ENCODE measurements around the gene CASR. TPM values are rescaled to one million over a fixed set of nuclear protein-coding genes. Genes with fewer than 3 reads are reported as not detected.

CASR gene
- total RNA-seq, 2 experiments from 2014 or later = 0.04 TPM; not detected in 1

DNA sequence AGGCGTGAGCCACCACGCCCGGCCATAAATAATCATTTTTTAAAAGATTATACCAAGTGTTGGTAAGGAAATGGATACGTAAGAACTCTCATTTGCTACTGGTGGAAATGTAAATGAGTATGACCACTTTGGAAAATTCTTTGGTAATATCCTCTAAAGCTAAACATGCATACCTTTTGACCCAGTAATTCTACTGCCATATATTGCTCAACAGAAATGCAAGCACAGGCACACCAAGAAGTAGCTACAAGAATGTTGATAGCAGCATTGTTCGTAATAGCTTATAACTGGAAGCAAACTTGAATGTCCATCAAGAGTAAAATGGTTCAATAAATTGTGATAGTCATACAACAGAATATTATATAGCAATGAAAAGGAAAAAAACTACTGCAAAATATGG, 4.8 kb upstream of the CASR start:
- no peak for DNase-seq (ENCODE audit: low spot score)
- Histone ChIP-seq H2AFZ (ENCODE audit: low read length) (no peak overlapping the region), H3K9me2 (ENCODE audit: insufficient read depth, low read length) (no peaks in the 10 kb centered on the region), H3K27ac (ENCODE audit: low read depth, low read length, poor library complexity, severe bottlenecking) (no peak overlapping the region), H4K20me1 (ENCODE audit: insufficient read depth, low read length) (no peaks in the 10 kb centered on the region), H3K4me1 (ENCODE audit: insufficient read depth, low read length, poor library complexity, severe bottlenecking) (no peaks in the 10 kb centered on the region), H3K36me3 (ENCODE audit: insufficient read depth, low read length) (no peaks in the 10 kb centered on the region), H3K4me2 (ENCODE audit: low read length) (no peak overlapping the region), H3K4me3 (ENCODE audit: low read depth, low read length, poor library complexity, severe bottlenecking) (no peak overlapping the region), H3K9me3 (ENCODE audit: low read length) (no peaks in the 10 kb centered on the region), H3K79me2 (ENCODE audit: insufficient read depth, low read depth, low read length) (no peaks in the 10 kb centered on the region)
- ChIA-PET POLR2A (interaction anchor here (0.6 kb wide), 1 partner anchor 51 kb away, joined by 5 read pairs; no protein-coding TSS in a partner anchor), CTCF (ENCODE audit: unreplicated experiment) (no interaction called here)
- no TSS peak for BruUV-seq (replicated peaks)
- intact Hi-C loops (cut with micrococcal nuclease; ENCODE audit: unreplicated experiment) = no loop called here
- TF ChIP-seq, protein P1, sequence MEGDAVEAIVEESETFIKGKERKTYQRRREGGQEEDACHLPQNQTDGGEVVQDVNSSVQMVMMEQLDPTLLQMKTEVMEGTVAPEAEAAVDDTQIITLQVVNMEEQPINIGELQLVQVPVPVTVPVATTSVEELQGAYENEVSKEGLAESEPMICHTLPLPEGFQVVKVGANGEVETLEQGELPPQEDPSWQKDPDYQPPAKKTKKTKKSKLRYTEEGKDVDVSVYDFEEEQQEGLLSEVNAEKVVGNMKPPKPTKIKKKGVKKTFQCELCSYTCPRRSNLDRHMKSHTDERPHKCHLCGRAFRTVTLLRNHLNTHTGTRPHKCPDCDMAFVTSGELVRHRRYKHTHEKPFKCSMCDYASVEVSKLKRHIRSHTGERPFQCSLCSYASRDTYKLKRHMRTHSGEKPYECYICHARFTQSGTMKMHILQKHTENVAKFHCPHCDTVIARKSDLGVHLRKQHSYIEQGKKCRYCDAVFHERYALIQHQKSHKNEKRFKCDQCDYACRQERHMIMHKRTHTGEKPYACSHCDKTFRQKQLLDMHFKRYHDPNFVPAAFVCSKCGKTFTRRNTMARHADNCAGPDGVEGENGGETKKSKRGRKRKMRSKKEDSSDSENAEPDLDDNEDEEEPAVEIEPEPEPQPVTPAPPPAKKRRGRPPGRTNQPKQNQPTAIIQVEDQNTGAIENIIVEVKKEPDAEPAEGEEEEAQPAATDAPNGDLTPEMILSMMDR (conservative IDR thresholded peaks at IDR 0.05; ENCODE audit: low read length) = no peak

DNA sequence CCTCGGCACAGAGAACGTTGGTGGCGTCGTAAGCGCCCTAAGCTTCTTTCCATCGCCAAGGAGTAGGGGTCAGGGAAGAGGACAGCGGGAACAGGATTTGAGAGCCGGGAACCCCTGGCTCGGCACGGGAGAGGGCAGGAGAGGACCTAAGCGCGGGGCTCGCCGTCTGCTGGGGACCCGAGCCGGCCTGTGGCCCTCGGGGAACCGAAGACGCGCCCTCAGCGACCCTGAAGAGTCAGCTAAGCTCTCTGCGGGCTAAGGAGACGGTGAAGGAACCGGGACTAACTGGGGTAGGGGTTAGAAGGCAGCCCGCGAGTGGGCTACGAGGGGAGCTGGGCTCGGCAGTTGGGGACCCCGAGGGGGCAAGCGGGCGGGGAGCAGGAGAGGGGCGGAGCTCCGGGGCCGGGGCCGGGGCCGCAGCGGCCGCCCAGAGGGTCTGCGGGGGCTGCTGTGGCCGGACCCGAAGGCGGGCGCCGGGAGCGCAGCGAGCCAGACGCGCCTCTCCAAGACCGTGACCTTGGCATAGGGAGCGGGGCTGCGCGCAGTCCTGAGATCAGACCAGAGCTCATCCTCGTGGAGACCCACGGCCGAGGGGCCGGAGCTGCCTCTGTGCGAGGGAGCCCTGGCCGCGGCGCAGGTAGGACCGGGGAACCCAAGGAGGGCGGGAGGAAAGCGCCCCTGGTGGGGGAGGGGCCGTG, 574 bp downstream of the CASR start:
- Histone ChIP-seq H4K20me1 (ENCODE audit: insufficient read depth, low read length) (no peaks in the 10 kb centered on the region), H2AFZ (ENCODE audit: low read length) (no peak overlapping the region), H3K4me2 (ENCODE audit: low read length) (no peak overlapping the region), H3K36me3 (ENCODE audit: insufficient read depth, low read length) (no peaks in the 10 kb centered on the region), H3K79me2 (ENCODE audit: insufficient read depth, low read depth, low read length) (no peaks in the 10 kb centered on the region), H3K9me3 (ENCODE audit: low read length) (no peaks in the 10 kb centered on the region), H3K9me2 (ENCODE audit: insufficient read depth, low read length) (no peaks in the 10 kb centered on the region), H3K4me3 (ENCODE audit: low read depth, low read length, poor library complexity, severe bottlenecking) (no peak overlapping the region), H3K27ac (ENCODE audit: low read depth, low read length, poor library complexity, severe bottlenecking) (no peak overlapping the region), H3K4me1 (ENCODE audit: insufficient read depth, low read length, poor library complexity, severe bottlenecking) (no peaks in the 10 kb centered on the region)
- TF ChIP-seq, protein P1 (conservative IDR thresholded peaks at IDR 0.05; ENCODE audit: low read length) = no peak
- TF ChIP-seq EZH2phosphoT487 (IDR thresholded peaks at IDR 0.05; ENCODE audit: borderline replicate concordance, low read depth, low read length) = no peak
- no peak for DNase-seq (ENCODE audit: low spot score)
- ChIA-PET POLR2A (interaction anchor here (0.6 kb wide), 1 partner anchor 254 kb away, joined by 3 read pairs; no protein-coding TSS in a partner anchor), CTCF (ENCODE audit: unreplicated experiment) (no interaction called here)
- BruUV-seq (replicated peaks) = no TSS peak
- intact Hi-C loops (cut with micrococcal nuclease; ENCODE audit: unreplicated experiment) = no loop called here

- DNase-seq (ENCODE audit: low spot score) = no peak
- Histone ChIP-seq H3K27ac (ENCODE audit: low read depth, low read length, poor library complexity, severe bottlenecking) (no peak overlapping the region), H2AFZ (ENCODE audit: low read length) (no peak overlapping the region), H3K79me2 (ENCODE audit: insufficient read depth, low read depth, low read length) (no peaks in the 10 kb centered on the region), H4K20me1 (ENCODE audit: insufficient read depth, low read length) (no peaks in the 10 kb centered on the region), H3K36me3 (ENCODE audit: insufficient read depth, low read length) (no peaks in the 10 kb centered on the region), H3K9me2 (ENCODE audit: insufficient read depth, low read length) (no peaks in the 10 kb centered on the region), H3K4me3 (ENCODE audit: low read depth, low read length, poor library complexity, severe bottlenecking) (no peak overlapping the region), H3K4me1 (ENCODE audit: insufficient read depth, low read length, poor library complexity, severe bottlenecking) (no peaks in the 10 kb centered on the region), H3K9me3 (ENCODE audit: low read length) (no peaks in the 10 kb centered on the region), H3K4me2 (ENCODE audit: low read length) (no peak overlapping the region)
- ChIA-PET CTCF (ENCODE audit: unreplicated experiment) (no interaction called here), POLR2A (no interaction called here)
- no TSS peak for BruUV-seq (replicated peaks)
- intact Hi-C loops (cut with micrococcal nuclease; ENCODE audit: unreplicated experiment) = no loop called here
- no peak for TF ChIP-seq EZH2phosphoT487 (IDR thresholded peaks at IDR 0.05; ENCODE audit: borderline replicate concordance, low read depth, low read length)
- TF ChIP-seq, protein P1 (conservative IDR thresholded peaks at IDR 0.05; ENCODE audit: low read length) = no peak
These were observed 1.1 kb downstream of the CASR start for GRCh38 chr3:122184591-122184929.
